Ectodermal cell (in vitro differentiated cells): Measurements from ENCODE around the gene MLXIPL.
A peak's percentile ranks its signal among the peaks of the same experiment; 100 is the strongest.
"Not testable (repeated sequence)": the region's sequence is repeated elsewhere in the genome, so short reads cannot be mapped to it uniquely, and the experiment has no call there.

Experiments used
- H3K27ac ChIP-seq: 2 replicates; pipeline ENCODE4 v1.7.0; 2013; ENCODE audit warnings: mild to moderate bottlenecking, low read depth, low read length; ENCODE audit not compliant: insufficient read depth, poor library complexity, severe bottlenecking
- H3K27me3 ChIP-seq: 2 replicates; pipeline ENCODE4 v1.7.0; 2013; ENCODE audit warnings: mild to moderate bottlenecking, low read length; ENCODE audit not compliant: insufficient read depth, control insufficient read depth, poor library complexity, severe bottlenecking
- H3K36me3 ChIP-seq: one replicate; pipeline ENCODE4 v1.7.0; 2013; ENCODE audit warnings: low read length; ENCODE audit not compliant: control insufficient read depth, insufficient read depth
- H3K4me1 ChIP-seq: one replicate; pipeline ENCODE4 v1.7.0; 2013; ENCODE audit warnings: low read length; ENCODE audit not compliant: control insufficient read depth, insufficient read depth
- H3K4me3 ChIP-seq: 2 replicates; pipeline ENCODE4 v1.7.0; 2013; ENCODE audit warnings: low read depth, low read length, control low read depth; ENCODE audit not compliant: insufficient read depth
- H3K9me3 ChIP-seq: 2 replicates; pipeline ENCODE4 v1.7.0; 2013; ENCODE audit warnings: mild to moderate bottlenecking, low read length, moderate library complexity; ENCODE audit not compliant: control insufficient read depth
- WGBS, 2 experiments: methylation state at CpG; one replicate each; pipeline ENCODE4 v1.1.7; 2013; ENCODE audit warnings: missing lambda C conversion rate in 2 of 2; 5-methylcytosine and 5-hydroxymethylcytosine counted together

MLXIPL gene

GRCh38 chr7:73663033-73663432 is 38.7 kb upstream of the MLXIPL start:
- Histone ChIP-seq H3K27me3 (no peaks in the 10 kb centered on the region), H3K4me3 (no peak overlapping the region), H3K27ac (no peak overlapping the region), H3K9me3 (no peaks in the 10 kb centered on the region), H3K36me3 (no peaks in the 10 kb centered on the region), H3K4me1 (no peaks in the 10 kb centered on the region)

- H3K9me3 ChIP-seq, H3K27ac ChIP-seq, H3K36me3 ChIP-seq, H3K4me1 ChIP-seq, H3K27me3 ChIP-seq, H3K4me3 ChIP-seq: not testable (repeated sequence)
- WGBS, 2 experiments = 77 to 90% methylated on average over 4 of the region's 4 CpGs
Observed at GRCh38 chr7:73660594-73660993, 36.3 kb upstream of the MLXIPL start.

GRCh38 chr7:73659983-73660382 is 35.7 kb upstream of the MLXIPL start:
- 66 to 74% methylated on average over 8 of the region's 8 CpGs for WGBS, 2 experiments
- Histone ChIP-seq H3K9me3 (no peaks in the 10 kb centered on the region), H3K27ac (no peak overlapping the region), H3K27me3 (no peaks in the 10 kb centered on the region), H3K36me3 (no peaks in the 10 kb centered on the region), H3K4me3 (no peak overlapping the region), H3K4me1 (no peaks in the 10 kb centered on the region)

GRCh38 chr7:73655309-73655708 is 31.0 kb upstream of the MLXIPL start:
- H3K9me3 ChIP-seq, H3K36me3 ChIP-seq, H3K27ac ChIP-seq, H3K4me1 ChIP-seq, H3K4me3 ChIP-seq: not testable (repeated sequence)
- peaks cover 15% of the 10 kb centered on the region for H3K27me3 ChIP-seq
- 88 to 90% methylated on average over 4 of the region's 4 CpGs for WGBS, 2 experiments

- H3K9me3 ChIP-seq = no peaks in the 10 kb centered on the region
- H3K27me3 ChIP-seq = peaks cover 42% of the 10 kb centered on the region
- H3K36me3 ChIP-seq = no peaks in the 10 kb centered on the region
- 86 to 92% methylated on average over 11 of the region's 11 CpGs for WGBS, 2 experiments
- H3K27ac ChIP-seq = no peak overlapping the region
- no peak overlapping the region for H3K4me3 ChIP-seq
- no peaks in the 10 kb centered on the region for H3K4me1 ChIP-seq
Observed at GRCh38 chr7:73652541-73652949, 28.2 kb upstream of the MLXIPL start.

- H3K9me3 ChIP-seq = no peaks in the 10 kb centered on the region
- no peaks in the 10 kb centered on the region for H3K36me3 ChIP-seq
- 84 to 87% methylated on average over 5 of the region's 5 CpGs for WGBS, 2 experiments
- no peak overlapping the region for H3K4me3 ChIP-seq
- H3K27me3 ChIP-seq = peaks cover 62% of the 10 kb centered on the region
- H3K27ac ChIP-seq = no peak overlapping the region
- H3K4me1 ChIP-seq = peaks cover 2% of the 10 kb centered on the region
Observed at GRCh38 chr7:73650524-73650923, 26.2 kb upstream of the MLXIPL start.

- peaks cover 2% of the 10 kb centered on the region for H3K4me1 ChIP-seq
- peaks cover 64% of the 10 kb centered on the region for H3K27me3 ChIP-seq
- H3K36me3 ChIP-seq = no peaks in the 10 kb centered on the region
- no peaks in the 10 kb centered on the region for H3K9me3 ChIP-seq
- no peak overlapping the region for H3K27ac ChIP-seq
- no peak overlapping the region for H3K4me3 ChIP-seq
- WGBS, 2 experiments = 61 to 70% methylated on average over 9 of the region's 9 CpGs
Observed at GRCh38 chr7:73649576-73649975, 25.3 kb upstream of the MLXIPL start.

- Histone ChIP-seq H3K9me3 (no peaks in the 10 kb centered on the region), H3K4me1 (peaks cover 2% of the 10 kb centered on the region), H3K4me3 (no peak overlapping the region), H3K27me3 (peaks cover 64% of the 10 kb centered on the region), H3K36me3 (no peaks in the 10 kb centered on the region), H3K27ac (no peak overlapping the region)
- WGBS, 2 experiments = 44 to 50% methylated on average over 1 of the region's 1 CpG
Observed at GRCh38 chr7:73648593-73649332, 24.4 kb upstream of the MLXIPL start.

- WGBS, 2 experiments = 1% methylated on average over 62 of the region's 62 CpGs
- H3K27me3 ChIP-seq = peaks cover 64% of the 10 kb centered on the region
- no peaks in the 10 kb centered on the region for H3K36me3 ChIP-seq
- H3K4me1 ChIP-seq = peaks cover 2% of the 10 kb centered on the region
- peak overlapping the region; percentile 47 for H3K4me3 ChIP-seq
- H3K9me3 ChIP-seq = no peaks in the 10 kb centered on the region
- no peak overlapping the region for H3K27ac ChIP-seq
Observed at GRCh38 chr7:73647725-73648592, 23.6 kb upstream of the MLXIPL start.
